Measurements from ENCODE around the gene KRT13.

DNA sequence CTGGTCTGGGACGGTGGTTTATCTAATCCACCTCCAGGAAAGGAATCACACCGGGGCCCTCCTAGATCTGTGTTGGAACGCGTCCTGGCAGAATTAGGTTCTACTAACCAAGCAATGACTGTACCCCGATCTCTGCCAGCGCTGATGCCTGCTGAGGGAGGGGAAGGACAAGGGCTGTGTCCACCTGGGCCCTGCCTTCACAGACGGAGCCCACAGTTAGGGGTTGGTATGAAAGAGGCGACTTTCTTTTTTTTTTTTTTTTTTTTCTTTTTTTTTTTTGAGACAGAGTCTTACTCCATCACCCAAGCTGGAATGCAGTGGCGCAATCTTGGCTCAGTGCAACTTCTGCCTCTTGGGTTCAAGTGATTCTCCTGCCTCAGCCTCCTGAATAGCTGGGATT is 32.6 kb upstream of the KRT13 start:
- no peak for TF ChIP-seq GATA2 (IDR thresholded peaks at IDR 0.05; ENCODE audit: insufficient read depth, insufficient read length, low read depth, low read length)
- TF ChIP-seq EZH2 (IDR thresholded peaks at IDR 0.05; ENCODE audit: borderline replicate concordance, low read depth, low read length, severe bottlenecking) = no peak
- TF ChIP-seq, protein P1, sequence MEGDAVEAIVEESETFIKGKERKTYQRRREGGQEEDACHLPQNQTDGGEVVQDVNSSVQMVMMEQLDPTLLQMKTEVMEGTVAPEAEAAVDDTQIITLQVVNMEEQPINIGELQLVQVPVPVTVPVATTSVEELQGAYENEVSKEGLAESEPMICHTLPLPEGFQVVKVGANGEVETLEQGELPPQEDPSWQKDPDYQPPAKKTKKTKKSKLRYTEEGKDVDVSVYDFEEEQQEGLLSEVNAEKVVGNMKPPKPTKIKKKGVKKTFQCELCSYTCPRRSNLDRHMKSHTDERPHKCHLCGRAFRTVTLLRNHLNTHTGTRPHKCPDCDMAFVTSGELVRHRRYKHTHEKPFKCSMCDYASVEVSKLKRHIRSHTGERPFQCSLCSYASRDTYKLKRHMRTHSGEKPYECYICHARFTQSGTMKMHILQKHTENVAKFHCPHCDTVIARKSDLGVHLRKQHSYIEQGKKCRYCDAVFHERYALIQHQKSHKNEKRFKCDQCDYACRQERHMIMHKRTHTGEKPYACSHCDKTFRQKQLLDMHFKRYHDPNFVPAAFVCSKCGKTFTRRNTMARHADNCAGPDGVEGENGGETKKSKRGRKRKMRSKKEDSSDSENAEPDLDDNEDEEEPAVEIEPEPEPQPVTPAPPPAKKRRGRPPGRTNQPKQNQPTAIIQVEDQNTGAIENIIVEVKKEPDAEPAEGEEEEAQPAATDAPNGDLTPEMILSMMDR (IDR thresholded peaks at IDR 0.05; ENCODE audit: extremely low read depth in 1 of 2, insufficient read depth in 1 of 2, low read depth in 1 of 2, low read length in 2 of 2) = no peak
- TF ChIP-seq POLR2AphosphoS5 (IDR thresholded peaks at IDR 0.05; ENCODE audit: insufficient read depth, low read depth, low read length) = no peak
- TF ChIP-seq, protein P2, sequence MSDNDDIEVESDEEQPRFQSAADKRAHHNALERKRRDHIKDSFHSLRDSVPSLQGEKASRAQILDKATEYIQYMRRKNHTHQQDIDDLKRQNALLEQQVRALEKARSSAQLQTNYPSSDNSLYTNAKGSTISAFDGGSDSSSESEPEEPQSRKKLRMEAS (IDR thresholded peaks at IDR 0.05; ENCODE audit: insufficient read depth, insufficient read length) = no peak
- TF ChIP-seq POLR2A (IDR thresholded peaks at IDR 0.05; ENCODE audit: low read depth, low read length) = no peak
